ENCODE data around the gene ZNF618. TPM values are rescaled to one million over a fixed set of nuclear protein-coding genes. Genes with fewer than 3 reads are reported as not detected.

ZNF618 gene
- total RNA-seq, 1 experiment from 2014 or later = 4.2 TPM

DNA sequence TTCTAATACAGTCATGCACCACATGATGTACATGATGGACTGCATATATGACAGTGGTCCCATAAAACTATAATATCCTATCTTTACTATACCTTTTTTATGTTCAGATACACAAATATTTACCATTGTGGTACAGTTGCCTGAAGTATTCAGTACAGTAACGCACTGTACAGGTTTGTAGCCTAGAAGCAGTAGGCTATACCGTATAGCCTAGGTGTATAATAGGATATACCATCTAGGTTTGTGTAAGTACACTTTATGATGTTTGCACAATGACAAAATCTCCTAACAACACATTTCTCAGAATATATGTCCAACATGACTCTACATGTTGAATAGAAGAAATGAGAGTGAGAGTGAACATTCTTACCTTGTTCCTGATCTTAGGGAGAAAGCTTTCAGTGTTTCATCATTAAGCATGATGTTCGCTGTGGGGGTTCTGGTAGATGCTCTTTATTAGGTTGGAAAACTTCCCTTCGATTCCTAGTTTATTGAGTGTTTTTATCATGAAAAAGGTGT lies 170.2 kb downstream of the ZNF618 start:
- Histone ChIP-seq H3K4me3 (ENCODE audit: low read length) (no peak overlapping the region), H3K9ac (ENCODE audit: low read length) (no peak overlapping the region), H3K9me3 (ENCODE audit: low read length) (no peaks in the 10 kb centered on the region), H3K27ac (ENCODE audit: low read length) (no peak overlapping the region), H3K27me3 (ENCODE audit: low read length) (no peaks in the 10 kb centered on the region), H4K20me1 (ENCODE audit: low read length) (no peaks in the 10 kb centered on the region), H3K36me3 (ENCODE audit: low read depth, low read length) (no peaks in the 10 kb centered on the region; the same call in 1 of the 2 replicates), H3K4me2 (ENCODE audit: low read length) (0 out of 2 replicates have a peak overlapping the region, but pooled peaks have one; percentile 1), H3K4me1 (ENCODE audit: insufficient read depth, low read length) (peaks cover 10% of the 10 kb centered on the region; the same call in 1 of the 2 replicates), H3K79me2 (ENCODE audit: low read length) (no peaks in the 10 kb centered on the region), H2AFZ (ENCODE audit: low read length) (no peak overlapping the region), H3K9me2 (replicated peaks; ENCODE audit: low read length) (no peaks in the 10 kb centered on the region), H3F3A (ENCODE audit: low read length, unreplicated experiment) (no peaks in the 10 kb centered on the region)
- ATAC-seq (peak; percentile 67), DNase-seq (peak; percentile 27)
- CTCF ChIA-PET = no interaction called here
- BruUV-seq (replicated peaks) = no TSS peak
- POLR2A ChIA-PET (ENCODE audit: unreplicated experiment) = no interaction called here
- TF ChIP-seq EZH2 (IDR thresholded peaks at IDR 0.05; ENCODE audit: low read length, unreplicated experiment) = no peak
- no peak for TF ChIP-seq CTCF (conservative IDR thresholded peaks at IDR 0.05; ENCODE audit: low read depth, low read length)
- TF ChIP-seq EZH2phosphoT487 (IDR thresholded peaks at IDR 0.05; ENCODE audit: borderline replicate concordance, low read length) = no peak
- intact Hi-C loops (cut with micrococcal nuclease) = no loop called here

GRCh38 chr9:114046875-114047274 lies 170.8 kb downstream of the ZNF618 start:
- Histone ChIP-seq H3K9me2 (replicated peaks; ENCODE audit: low read length) (no peaks in the 10 kb centered on the region), H3F3A (ENCODE audit: low read length, unreplicated experiment) (no peaks in the 10 kb centered on the region), H3K79me2 (ENCODE audit: low read length) (no peaks in the 10 kb centered on the region), H2AFZ (ENCODE audit: low read length) (no peak overlapping the region), H4K20me1 (ENCODE audit: low read length) (no peaks in the 10 kb centered on the region), H3K4me2 (ENCODE audit: low read length) (0 out of 2 replicates have a peak overlapping the region, but pooled peaks have one; percentile 1), H3K9me3 (ENCODE audit: low read length) (no peaks in the 10 kb centered on the region), H3K4me3 (ENCODE audit: low read length) (no peak overlapping the region), H3K36me3 (ENCODE audit: low read depth, low read length) (no peaks in the 10 kb centered on the region; the same call in 1 of the 2 replicates), H3K27ac (ENCODE audit: low read length) (no peak overlapping the region), H3K9ac (ENCODE audit: low read length) (no peak overlapping the region), H3K27me3 (ENCODE audit: low read length) (no peaks in the 10 kb centered on the region), H3K4me1 (ENCODE audit: insufficient read depth, low read length) (peaks cover 10% of the 10 kb centered on the region; the same call in 1 of the 2 replicates)
- no peak for TF ChIP-seq EZH2 (IDR thresholded peaks at IDR 0.05; ENCODE audit: low read length, unreplicated experiment)
- no peak for TF ChIP-seq EZH2phosphoT487 (IDR thresholded peaks at IDR 0.05; ENCODE audit: borderline replicate concordance, low read length)
- TF ChIP-seq CTCF (conservative IDR thresholded peaks at IDR 0.05; ENCODE audit: low read depth, low read length) = no peak
- intact Hi-C loops (cut with micrococcal nuclease) = no loop called here
- ChIA-PET POLR2A (ENCODE audit: unreplicated experiment) (no interaction called here), CTCF (no interaction called here)
- no TSS peak for BruUV-seq (replicated peaks)
- ATAC-seq (peak; percentile 84), DNase-seq (peak; percentile 33)

DNA sequence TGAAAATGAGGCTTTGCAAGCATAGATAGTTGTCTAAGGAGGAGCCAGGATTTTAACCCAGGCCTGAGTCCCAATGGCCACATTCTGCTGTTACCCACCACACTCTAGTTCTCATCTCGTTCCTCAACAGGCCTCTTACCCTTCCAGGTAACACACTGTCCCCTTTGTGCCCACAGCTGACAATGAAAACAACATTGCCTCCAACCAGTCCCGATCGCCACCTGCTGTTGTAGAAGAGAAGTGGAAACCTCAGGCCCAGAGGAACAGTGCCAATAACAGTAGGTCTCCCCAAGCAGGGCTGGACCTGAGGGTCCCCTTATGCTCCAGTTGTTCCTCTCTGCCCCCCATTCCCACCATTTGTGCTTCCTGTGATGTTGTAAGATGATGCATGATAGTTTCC lies 171.6 kb downstream of the ZNF618 start:
- H3K27me3 ChIP-seq (ENCODE audit: low read length) = no peaks in the 10 kb centered on the region
- ChIA-PET CTCF (no interaction called here), POLR2A (ENCODE audit: unreplicated experiment) (no interaction called here)
- no peaks in the 10 kb centered on the region for H4K20me1 ChIP-seq (ENCODE audit: low read length)
- no peak overlapping the region for H3K27ac ChIP-seq (ENCODE audit: low read length)
- H3K9me3 ChIP-seq (ENCODE audit: low read length) = no peaks in the 10 kb centered on the region
- no peak overlapping the region for H3K9ac ChIP-seq (ENCODE audit: low read length)
- H3K4me1 ChIP-seq (ENCODE audit: insufficient read depth, low read length) = peaks cover 10% of the 10 kb centered on the region; the same call in 1 of the 2 replicates
- intact Hi-C loops (cut with micrococcal nuclease) = no loop called here
- no peak overlapping the region for H3K4me2 ChIP-seq (ENCODE audit: low read length)
- ATAC-seq (0 out of 2 replicates have a peak, but pooled peaks have one; percentile 29), DNase-seq (peak; percentile 22)
- BruUV-seq (replicated peaks) = no TSS peak
- no peaks in the 10 kb centered on the region for H3K79me2 ChIP-seq (ENCODE audit: low read length)
- no peaks in the 10 kb centered on the region; the same call in 1 of the 2 replicates for H3K36me3 ChIP-seq (ENCODE audit: low read depth, low read length)
- H3K4me3 ChIP-seq (ENCODE audit: low read length) = no peak overlapping the region
- TF ChIP-seq EZH2phosphoT487 (IDR thresholded peaks at IDR 0.05; ENCODE audit: borderline replicate concordance, low read length) = no peak
- TF ChIP-seq CTCF (conservative IDR thresholded peaks at IDR 0.05; ENCODE audit: low read depth, low read length) = peak; percentile 39; the same call in 1 of the 2 replicates
- no peak for TF ChIP-seq EZH2 (IDR thresholded peaks at IDR 0.05; ENCODE audit: low read length, unreplicated experiment)
- no peaks in the 10 kb centered on the region for H3F3A ChIP-seq (ENCODE audit: low read length, unreplicated experiment)
- no peak overlapping the region for H2AFZ ChIP-seq (ENCODE audit: low read length)
- H3K9me2 ChIP-seq (replicated peaks; ENCODE audit: low read length) = no peaks in the 10 kb centered on the region

Data from PC-3 (cell line).